ENCODE data around the gene IL23R.

IL23R gene

DNA sequence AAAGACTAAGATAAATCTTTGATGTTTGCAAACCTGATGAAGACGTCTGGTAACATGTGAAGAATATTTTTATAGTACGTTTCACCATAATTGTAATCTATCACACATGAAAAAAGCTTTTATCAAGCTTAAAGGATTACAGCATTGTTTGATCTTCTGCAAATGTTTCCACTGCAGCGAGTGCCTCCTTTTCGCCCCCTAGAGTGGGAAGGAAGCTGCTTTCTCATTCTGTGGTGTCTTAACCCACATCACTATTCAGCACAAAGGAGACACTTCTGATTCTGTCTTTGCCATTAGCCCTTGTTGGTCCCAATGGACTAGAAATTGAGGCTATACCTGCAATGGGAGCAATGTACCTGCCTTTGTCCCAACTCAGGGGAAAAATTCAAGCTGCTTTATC, 95.4 kb downstream of the IL23R start:
- H3K4me1 ChIP-seq (ENCODE audit: control insufficient read depth, insufficient read depth, low read length) = peaks cover 30% of the 10 kb centered on the region

DNA sequence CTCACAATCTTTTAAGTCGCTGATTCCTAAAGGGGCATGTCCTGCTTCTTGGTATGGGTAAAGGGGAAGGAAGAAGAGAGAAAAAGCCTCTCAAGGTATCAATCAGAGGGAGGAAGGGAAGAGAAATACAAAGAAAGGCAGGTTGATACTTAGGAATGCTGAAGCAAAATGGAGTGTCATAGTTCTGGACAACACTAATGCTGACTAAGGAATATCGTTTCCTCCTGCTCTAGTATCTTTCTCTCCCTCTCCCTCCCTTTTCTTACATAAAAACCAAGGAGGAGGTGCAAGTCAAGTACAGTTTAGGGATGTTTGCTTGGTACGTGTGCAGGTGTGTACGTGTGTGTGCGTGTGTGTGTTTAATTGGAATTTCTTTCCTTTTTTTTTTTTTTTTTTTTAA, 96.5 kb downstream of the IL23R start:
- Histone ChIP-seq H3K9me3 (ENCODE audit: control insufficient read depth, insufficient read depth, low read length) (no peaks in the 10 kb centered on the region), H3K4me1 (ENCODE audit: control insufficient read depth, insufficient read depth, low read length) (peaks cover 23% of the 10 kb centered on the region), H3K27me3 (ENCODE audit: control insufficient read depth, insufficient read depth, low read length) (no peaks in the 10 kb centered on the region), H3K9ac (ENCODE audit: low read depth, low read length) (no peak overlapping the region), H3K36me3 (ENCODE audit: control insufficient read depth, insufficient read depth, low read length) (no peaks in the 10 kb centered on the region), H3K4me3 (ENCODE audit: low read depth, low read length) (no peak overlapping the region)

More for the DNA sequence above, 95.4 kb downstream of the IL23R start:
- no peaks in the 10 kb centered on the region for H3K27me3 ChIP-seq (ENCODE audit: control insufficient read depth, insufficient read depth, low read length)
- no peak overlapping the region for H3K4me3 ChIP-seq (ENCODE audit: low read depth, low read length)
- no peak overlapping the region for H3K9ac ChIP-seq (ENCODE audit: low read depth, low read length)
- H3K36me3 ChIP-seq (ENCODE audit: control insufficient read depth, insufficient read depth, low read length) = no peaks in the 10 kb centered on the region
- H3K9me3 ChIP-seq (ENCODE audit: control insufficient read depth, insufficient read depth, low read length) = no peaks in the 10 kb centered on the region

DNA sequence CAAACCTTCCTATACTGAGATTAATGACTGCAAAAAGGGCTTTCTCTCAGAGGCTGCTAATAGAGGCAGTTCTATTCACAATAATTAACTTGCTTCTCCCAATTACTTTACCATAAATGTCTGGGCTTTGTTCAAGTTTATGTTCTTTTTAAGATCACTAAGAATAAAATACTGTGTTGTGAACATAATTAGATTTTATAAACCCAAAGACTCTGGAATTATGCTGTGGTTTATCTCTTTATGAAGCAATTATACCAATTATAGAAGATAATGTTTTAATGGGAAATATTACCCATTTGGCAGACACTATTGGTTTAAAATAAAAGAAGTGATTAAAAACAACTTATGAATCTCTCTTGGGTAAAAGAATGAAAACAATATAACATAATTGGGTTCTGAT, 97.9 kb downstream of the IL23R start:
- H3K36me3 ChIP-seq (ENCODE audit: control insufficient read depth, insufficient read depth, low read length) = no peaks in the 10 kb centered on the region
- H3K4me1 ChIP-seq (ENCODE audit: control insufficient read depth, insufficient read depth, low read length) = peaks cover 23% of the 10 kb centered on the region
- H3K9me3 ChIP-seq (ENCODE audit: control insufficient read depth, insufficient read depth, low read length) = no peaks in the 10 kb centered on the region
- no peak overlapping the region for H3K9ac ChIP-seq (ENCODE audit: low read depth, low read length)
- no peaks in the 10 kb centered on the region for H3K27me3 ChIP-seq (ENCODE audit: control insufficient read depth, insufficient read depth, low read length)
- no peak overlapping the region for H3K4me3 ChIP-seq (ENCODE audit: low read depth, low read length)

DNA sequence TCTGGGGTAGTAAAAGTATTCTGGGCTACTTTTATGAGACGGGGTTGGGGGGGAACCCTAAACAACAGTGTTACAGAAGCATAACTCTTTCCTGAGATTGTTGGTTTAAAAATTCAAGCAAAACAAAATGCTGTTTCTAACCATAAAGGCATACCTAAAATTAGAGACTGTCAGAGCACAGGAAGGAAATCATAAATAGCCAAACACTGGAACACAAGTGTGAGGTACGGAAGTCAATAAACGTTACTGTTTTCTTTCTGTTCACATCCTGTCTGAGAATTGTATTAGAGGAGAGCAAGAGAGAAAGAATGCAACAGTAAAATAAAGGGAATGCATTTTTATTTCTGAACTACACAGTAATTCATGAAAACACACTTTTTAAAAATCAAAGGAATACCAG, 98.6 kb downstream of the IL23R start:
- Histone ChIP-seq H3K27me3 (ENCODE audit: control insufficient read depth, insufficient read depth, low read length) (no peaks in the 10 kb centered on the region), H3K4me3 (ENCODE audit: low read depth, low read length) (no peak overlapping the region), H3K4me1 (ENCODE audit: control insufficient read depth, insufficient read depth, low read length) (peaks cover 23% of the 10 kb centered on the region), H3K36me3 (ENCODE audit: control insufficient read depth, insufficient read depth, low read length) (no peaks in the 10 kb centered on the region), H3K9ac (ENCODE audit: low read depth, low read length) (no peak overlapping the region), H3K9me3 (ENCODE audit: control insufficient read depth, insufficient read depth, low read length) (no peaks in the 10 kb centered on the region)

DNA sequence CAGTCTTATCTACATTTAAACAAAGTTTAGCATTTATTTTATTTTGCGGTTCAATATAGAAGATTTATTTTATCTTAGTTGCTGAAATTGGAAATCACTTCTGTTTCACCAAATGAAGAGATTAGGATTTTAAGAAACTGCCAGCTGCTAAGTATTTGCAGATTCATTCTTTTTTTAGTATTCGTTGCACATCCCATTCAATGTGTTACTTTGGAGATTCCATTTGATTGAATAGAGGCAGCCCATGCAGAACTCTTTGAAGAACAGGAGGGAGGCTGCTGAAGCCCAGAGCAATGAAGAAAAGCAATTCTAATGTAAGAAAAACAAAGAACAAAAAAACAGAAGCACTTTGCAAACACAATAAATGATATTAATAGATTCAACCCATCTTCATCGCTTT, 102.8 kb downstream of the IL23R start:
- no peaks in the 10 kb centered on the region for H3K27me3 ChIP-seq (ENCODE audit: control insufficient read depth, insufficient read depth, low read length)
- no peaks in the 10 kb centered on the region for H3K4me1 ChIP-seq (ENCODE audit: control insufficient read depth, insufficient read depth, low read length)
- no peaks in the 10 kb centered on the region for H3K36me3 ChIP-seq (ENCODE audit: control insufficient read depth, insufficient read depth, low read length)
- H3K4me3 ChIP-seq (ENCODE audit: low read depth, low read length) = no peak overlapping the region
- H3K9ac ChIP-seq (ENCODE audit: low read depth, low read length) = no peak overlapping the region
- H3K9me3 ChIP-seq (ENCODE audit: control insufficient read depth, insufficient read depth, low read length) = no peaks in the 10 kb centered on the region

DNA sequence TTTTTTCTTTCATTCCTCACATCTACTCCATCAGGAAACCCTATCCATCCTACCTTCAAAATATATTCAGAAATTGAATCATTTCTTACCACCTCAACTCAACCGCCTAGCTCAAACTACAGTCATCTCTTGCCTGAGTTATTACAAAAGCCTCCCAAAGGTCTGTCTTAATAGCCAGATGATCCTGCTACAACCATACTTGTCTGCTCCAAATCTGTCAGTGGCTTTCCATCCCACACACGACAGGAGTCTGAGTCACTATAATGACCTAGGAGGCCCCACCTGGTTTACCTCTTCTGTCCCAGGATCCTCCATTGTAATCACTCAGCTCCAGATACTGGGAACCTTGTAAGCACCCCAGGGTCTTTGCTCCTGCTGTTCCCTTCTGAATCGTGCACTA, 104.3 kb downstream of the IL23R start:
- H3K4me1 ChIP-seq (ENCODE audit: control insufficient read depth, insufficient read depth, low read length) = no peaks in the 10 kb centered on the region
- H3K9me3 ChIP-seq (ENCODE audit: control insufficient read depth, insufficient read depth, low read length) = no peaks in the 10 kb centered on the region
- no peak overlapping the region for H3K4me3 ChIP-seq (ENCODE audit: low read depth, low read length)
- no peaks in the 10 kb centered on the region for H3K27me3 ChIP-seq (ENCODE audit: control insufficient read depth, insufficient read depth, low read length)
- no peak overlapping the region for H3K9ac ChIP-seq (ENCODE audit: low read depth, low read length)
- no peaks in the 10 kb centered on the region for H3K36me3 ChIP-seq (ENCODE audit: control insufficient read depth, insufficient read depth, low read length)

DNA sequence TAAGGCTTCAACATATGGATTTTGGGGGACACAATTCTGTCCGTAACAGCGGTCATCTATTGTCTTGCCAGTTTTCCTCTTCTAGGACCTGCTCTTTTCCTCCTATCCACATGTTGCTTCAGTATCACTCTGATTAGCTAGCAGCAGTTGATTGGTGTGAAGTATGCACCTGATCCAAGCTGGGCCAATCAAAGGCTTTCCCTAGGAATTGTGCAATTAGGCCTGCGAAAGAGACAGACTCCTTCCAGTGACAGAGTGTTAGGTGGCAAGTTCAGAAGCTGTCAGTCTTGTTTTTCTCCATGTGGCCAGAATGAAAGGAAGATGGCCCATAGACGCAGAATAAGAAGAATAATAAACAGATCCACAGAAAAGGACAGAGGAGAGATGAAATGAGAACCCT, 107.3 kb downstream of the IL23R start:
- Histone ChIP-seq H3K9ac (ENCODE audit: low read depth, low read length) (no peak overlapping the region), H3K36me3 (ENCODE audit: control insufficient read depth, insufficient read depth, low read length) (no peaks in the 10 kb centered on the region), H3K4me3 (ENCODE audit: low read depth, low read length) (no peak overlapping the region), H3K27me3 (ENCODE audit: control insufficient read depth, insufficient read depth, low read length) (no peaks in the 10 kb centered on the region), H3K9me3 (ENCODE audit: control insufficient read depth, insufficient read depth, low read length) (no peaks in the 10 kb centered on the region), H3K4me1 (ENCODE audit: control insufficient read depth, insufficient read depth, low read length) (no peaks in the 10 kb centered on the region)

DNA sequence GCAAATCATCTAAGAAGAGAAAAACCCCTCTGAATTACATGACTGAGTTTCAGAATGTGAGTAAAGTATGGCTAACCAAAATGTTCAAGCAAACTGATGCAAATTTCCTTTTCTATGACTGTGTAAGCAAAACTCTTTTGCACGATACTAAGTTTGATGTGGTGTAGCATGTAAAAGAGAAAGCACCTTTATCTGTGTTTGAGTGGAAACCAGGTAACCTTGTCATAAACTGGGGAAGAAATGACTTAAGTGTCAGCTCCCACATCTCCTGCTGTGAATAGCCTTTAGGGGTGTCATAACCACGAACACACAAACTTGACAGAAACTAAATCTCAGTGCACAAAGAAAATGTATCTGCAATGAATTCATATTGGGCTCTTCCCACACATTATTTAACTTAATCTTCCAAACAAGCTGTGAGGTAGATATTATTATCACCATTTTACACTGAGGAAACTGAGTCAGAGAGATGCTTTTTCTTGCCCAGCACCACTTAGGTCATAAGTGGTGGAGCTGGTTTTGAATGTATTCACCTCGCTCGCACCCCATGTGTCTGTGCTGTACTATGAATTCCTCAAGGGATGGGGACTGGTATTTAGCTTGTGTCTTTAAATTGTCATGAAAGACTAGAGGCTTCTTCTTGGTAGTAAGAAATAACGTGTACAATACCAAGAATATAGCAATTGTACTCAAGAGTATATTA, 108.5 kb downstream of the IL23R start:
- Histone ChIP-seq H3K4me3 (ENCODE audit: low read depth, low read length) (no peak overlapping the region), H3K9me3 (ENCODE audit: control insufficient read depth, insufficient read depth, low read length) (no peaks in the 10 kb centered on the region), H3K9ac (ENCODE audit: low read depth, low read length) (no peak overlapping the region), H3K27me3 (ENCODE audit: control insufficient read depth, insufficient read depth, low read length) (no peaks in the 10 kb centered on the region), H3K4me1 (ENCODE audit: control insufficient read depth, insufficient read depth, low read length) (no peaks in the 10 kb centered on the region), H3K36me3 (ENCODE audit: control insufficient read depth, insufficient read depth, low read length) (no peaks in the 10 kb centered on the region)

DNA sequence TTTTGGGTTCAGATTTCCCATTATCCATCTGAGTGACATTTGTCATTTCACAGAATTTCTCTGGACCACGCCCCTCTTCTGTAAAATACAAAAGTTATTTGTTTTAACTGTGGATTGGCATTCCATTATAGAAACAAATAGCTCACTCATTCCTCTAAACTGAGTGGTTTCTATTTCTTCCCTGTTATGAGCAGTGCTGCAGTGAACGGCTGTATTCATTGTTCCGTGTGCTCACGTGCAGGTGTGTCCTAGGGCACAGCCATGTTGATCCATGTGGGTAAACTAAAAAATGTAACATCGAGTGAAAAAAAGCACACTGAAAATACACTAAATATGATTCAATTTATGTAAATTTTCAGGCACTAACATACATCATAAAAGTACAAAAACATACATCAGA, 114.4 kb downstream of the IL23R start:
- H3K9me3 ChIP-seq (ENCODE audit: control insufficient read depth, insufficient read depth, low read length) = no peaks in the 10 kb centered on the region

DNA sequence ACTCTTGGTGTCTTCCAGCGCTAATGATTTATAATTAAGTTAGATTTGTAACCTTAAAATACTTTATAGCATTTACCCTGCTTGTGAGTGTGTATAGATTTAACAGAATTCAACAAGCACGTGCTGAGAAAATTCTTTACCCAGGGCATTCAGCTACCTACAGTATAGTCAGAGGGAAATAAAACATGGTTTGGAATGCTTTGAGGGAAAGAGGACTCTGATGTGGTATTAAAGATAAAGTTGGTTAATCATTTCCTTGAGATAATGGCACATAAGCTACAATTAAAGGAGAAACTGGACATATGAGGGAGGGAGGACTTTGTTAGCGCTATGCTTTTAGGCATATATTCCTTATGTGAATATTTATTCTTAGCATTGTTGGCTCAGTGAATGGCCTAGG, 115.0 kb downstream of the IL23R start:
- Histone ChIP-seq H3K9ac (ENCODE audit: low read depth, low read length) (no peak overlapping the region), H3K9me3 (ENCODE audit: control insufficient read depth, insufficient read depth, low read length) (no peaks in the 10 kb centered on the region), H3K4me1 (ENCODE audit: control insufficient read depth, insufficient read depth, low read length) (no peaks in the 10 kb centered on the region), H3K36me3 (ENCODE audit: control insufficient read depth, insufficient read depth, low read length) (no peaks in the 10 kb centered on the region), H3K27me3 (ENCODE audit: control insufficient read depth, insufficient read depth, low read length) (no peaks in the 10 kb centered on the region), H3K4me3 (ENCODE audit: low read depth, low read length) (no peak overlapping the region)

More for the DNA sequence above, 114.4 kb downstream of the IL23R start:
- Histone ChIP-seq H3K9ac (ENCODE audit: low read depth, low read length) (no peak overlapping the region), H3K4me1 (ENCODE audit: control insufficient read depth, insufficient read depth, low read length) (no peaks in the 10 kb centered on the region), H3K36me3 (ENCODE audit: control insufficient read depth, insufficient read depth, low read length) (no peaks in the 10 kb centered on the region), H3K4me3 (ENCODE audit: low read depth, low read length) (no peak overlapping the region), H3K27me3 (ENCODE audit: control insufficient read depth, insufficient read depth, low read length) (no peaks in the 10 kb centered on the region)

DNA sequence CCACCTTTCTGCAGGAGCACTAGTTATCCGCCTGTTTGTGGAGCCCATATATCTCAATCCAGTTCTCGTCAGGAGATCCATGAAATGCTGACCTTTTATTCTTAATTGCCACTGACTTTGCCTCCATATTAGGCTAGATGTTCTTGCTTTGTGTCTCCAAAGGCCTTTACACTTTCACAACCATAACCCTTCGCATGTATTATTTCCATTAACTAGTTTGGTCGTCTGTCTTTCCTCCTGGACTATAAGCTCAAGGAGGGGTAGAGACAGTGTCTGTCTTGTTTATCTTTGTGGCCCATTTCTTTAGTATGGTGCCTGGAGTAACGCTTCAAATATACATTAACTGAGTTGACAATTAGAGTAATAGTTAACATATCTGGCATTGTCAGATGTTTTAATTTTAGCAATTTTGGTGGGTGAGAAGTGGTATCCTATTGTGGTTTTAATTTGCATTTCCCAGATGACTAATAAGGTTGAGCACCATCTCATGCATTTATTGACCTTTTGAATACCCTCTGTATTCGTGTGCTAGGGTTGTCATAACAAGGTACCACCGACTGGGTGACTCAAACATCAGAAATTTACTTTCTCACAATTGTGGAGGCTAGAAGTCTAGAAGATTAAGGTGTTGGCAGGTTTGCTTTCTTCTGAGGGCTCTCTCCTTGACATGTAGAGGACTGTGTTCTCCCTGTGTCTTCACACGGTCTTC, 119.7 kb downstream of the IL23R start:
- H3K9ac ChIP-seq (ENCODE audit: low read depth, low read length) = no peak overlapping the region
- H3K4me3 ChIP-seq (ENCODE audit: low read depth, low read length) = no peak overlapping the region
- H3K27me3 ChIP-seq (ENCODE audit: control insufficient read depth, insufficient read depth, low read length) = no peaks in the 10 kb centered on the region
- no peaks in the 10 kb centered on the region for H3K36me3 ChIP-seq (ENCODE audit: control insufficient read depth, insufficient read depth, low read length)
- H3K4me1 ChIP-seq (ENCODE audit: control insufficient read depth, insufficient read depth, low read length) = no peaks in the 10 kb centered on the region
- no peaks in the 10 kb centered on the region for H3K9me3 ChIP-seq (ENCODE audit: control insufficient read depth, insufficient read depth, low read length)

DNA sequence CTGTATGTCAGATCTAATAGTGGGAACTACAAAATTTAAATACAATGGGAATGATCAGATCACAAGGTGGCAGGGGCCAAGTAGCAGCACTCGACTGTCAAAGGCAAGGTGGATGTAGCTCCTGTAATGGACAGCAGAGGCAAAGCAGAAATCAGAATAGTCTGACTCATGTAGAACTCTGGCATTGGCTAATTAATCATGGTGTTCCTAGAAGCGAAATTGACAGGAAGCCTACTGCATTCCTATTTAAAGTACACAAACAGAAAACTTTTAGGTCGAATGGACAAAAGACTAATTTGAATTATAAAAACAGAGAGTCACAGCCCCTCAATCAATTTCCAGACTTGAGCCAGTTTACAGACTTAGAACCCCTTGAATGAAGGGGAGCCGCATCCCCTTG, 124.0 kb downstream of the IL23R start:
- Histone ChIP-seq H3K36me3 (ENCODE audit: control insufficient read depth, insufficient read depth, low read length) (no peaks in the 10 kb centered on the region), H3K9ac (ENCODE audit: low read depth, low read length) (no peak overlapping the region), H3K4me1 (ENCODE audit: control insufficient read depth, insufficient read depth, low read length) (no peaks in the 10 kb centered on the region), H3K4me3 (ENCODE audit: low read depth, low read length) (no peak overlapping the region), H3K27me3 (ENCODE audit: control insufficient read depth, insufficient read depth, low read length) (no peaks in the 10 kb centered on the region), H3K9me3 (ENCODE audit: control insufficient read depth, insufficient read depth, low read length) (no peaks in the 10 kb centered on the region)

Data from iPS-15b (cell line).